Measurements from ENCODE around the gene TSPAN14. TPM values are rescaled to one million over a fixed set of nuclear protein-coding genes. Genes with fewer than 3 reads are reported as not detected.
A peak's percentile ranks its signal among the peaks of the same experiment; 100 is the strongest.

The TSPAN14 gene
- polyA plus RNA-seq, 3 donors = 123 to 160 (median 146) TPM

DNA sequence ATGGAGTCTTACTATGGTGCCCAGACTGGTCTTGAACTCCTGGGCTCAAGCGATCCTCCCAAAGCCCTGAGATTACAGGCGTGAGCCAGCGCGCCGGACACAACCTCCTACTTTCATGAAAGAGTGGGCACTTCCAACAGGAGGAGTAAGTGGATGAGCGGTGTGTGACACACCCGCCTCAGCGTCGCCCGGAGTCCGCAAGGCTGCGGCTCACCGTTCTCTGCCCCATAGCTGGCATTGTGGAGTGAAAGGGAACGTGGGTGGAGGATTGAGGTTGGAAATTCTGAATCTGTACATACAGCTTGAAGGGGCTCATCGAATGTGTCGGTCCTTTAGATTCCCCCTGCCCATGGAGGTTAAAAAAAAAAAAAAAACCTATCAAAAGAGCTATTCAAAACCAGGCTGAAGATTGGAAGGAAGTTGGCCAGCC is 46.3 kb upstream of the TSPAN14 start:
- H4K20me1 ChIP-seq (ENCODE audit: insufficient read depth, low read length) = no peaks in the 10 kb centered on the region
- intact Hi-C loops (cut with micrococcal nuclease) = no loop called here
- H3K4me3 ChIP-seq (replicated peaks in 1 of 3; ENCODE audit: low read depth in 2 of 3, low read length in 3 of 3) = peak overlapping the region; percentile 47 to 87 (median 62)
- H3K36me3 ChIP-seq (replicated peaks in 1 of 2; ENCODE audit: control insufficient read depth in 1 of 2, insufficient read depth in 2 of 2, low read length in 2 of 2) = no peaks in the 10 kb centered on the region
- peak overlapping the region; percentile 85 to 96 for H3K4me3 Mint-ChIP-seq
- H3K4me1 ChIP-seq (ENCODE audit: control insufficient read depth in 1 of 2, insufficient read depth in 2 of 2, low read length in 2 of 2) = peaks cover 15 to 24% of the 10 kb centered on the region in 2 donors
- no peaks in the 10 kb centered on the region for H3K9me3 ChIP-seq (replicated peaks in 1 of 2; ENCODE audit: control insufficient read depth in 1 of 2, insufficient read depth in 1 of 2, low read length in 2 of 2)
- H3K27ac Mint-ChIP-seq = peak overlapping the region in 2 of 7 donors; percentile 10 to 47
- peaks cover 0 to 3% (median 0%) of the 10 kb centered on the region in 7 donors for H3K9me3 Mint-ChIP-seq
- no peak overlapping the region for H3K27ac ChIP-seq (ENCODE audit: low read depth in 1 of 2, low read length in 2 of 2)
- TF ChIP-seq, protein P1, sequence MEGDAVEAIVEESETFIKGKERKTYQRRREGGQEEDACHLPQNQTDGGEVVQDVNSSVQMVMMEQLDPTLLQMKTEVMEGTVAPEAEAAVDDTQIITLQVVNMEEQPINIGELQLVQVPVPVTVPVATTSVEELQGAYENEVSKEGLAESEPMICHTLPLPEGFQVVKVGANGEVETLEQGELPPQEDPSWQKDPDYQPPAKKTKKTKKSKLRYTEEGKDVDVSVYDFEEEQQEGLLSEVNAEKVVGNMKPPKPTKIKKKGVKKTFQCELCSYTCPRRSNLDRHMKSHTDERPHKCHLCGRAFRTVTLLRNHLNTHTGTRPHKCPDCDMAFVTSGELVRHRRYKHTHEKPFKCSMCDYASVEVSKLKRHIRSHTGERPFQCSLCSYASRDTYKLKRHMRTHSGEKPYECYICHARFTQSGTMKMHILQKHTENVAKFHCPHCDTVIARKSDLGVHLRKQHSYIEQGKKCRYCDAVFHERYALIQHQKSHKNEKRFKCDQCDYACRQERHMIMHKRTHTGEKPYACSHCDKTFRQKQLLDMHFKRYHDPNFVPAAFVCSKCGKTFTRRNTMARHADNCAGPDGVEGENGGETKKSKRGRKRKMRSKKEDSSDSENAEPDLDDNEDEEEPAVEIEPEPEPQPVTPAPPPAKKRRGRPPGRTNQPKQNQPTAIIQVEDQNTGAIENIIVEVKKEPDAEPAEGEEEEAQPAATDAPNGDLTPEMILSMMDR (IDR thresholded peaks at IDR 0.05) = no peak
- H3K4me2 ChIP-seq (replicated peaks; ENCODE audit: extremely low read depth, low read length, poor library complexity, severe bottlenecking) = peak overlapping the region; percentile 93
- H3K27me3 ChIP-seq (ENCODE audit: control insufficient read depth in 2 of 2, insufficient read depth in 2 of 2, low read length in 2 of 2) = peaks cover 0 to 28% of the 10 kb centered on the region in 2 donors
- peak overlapping the region; percentile 92 for H2AFZ ChIP-seq (ENCODE audit: insufficient read depth, low read depth, low read length, poor library complexity, severe bottlenecking)
- H3K4me1 Mint-ChIP-seq = peaks cover 16% of the 10 kb centered on the region
- DNase-seq = peak in 2 of 3 donors; percentile 10 to 25
- WGBS (ENCODE audit: insufficient coverage) = 6% methylated on average over 13 of the region's 16 CpGs
- H3K36me3 Mint-ChIP-seq = peaks cover 0 to 10% of the 10 kb centered on the region in 2 donors
- no peaks in the 10 kb centered on the region for H3K79me2 ChIP-seq (ENCODE audit: insufficient read depth, low read length)
- H3K27me3 Mint-ChIP-seq (ENCODE audit: low read depth in 3 of 3) = peaks cover 31 to 35% (median 32%) of the 10 kb centered on the region in 3 donors
- peak overlapping the region; percentile 62 for H3K9ac ChIP-seq (ENCODE audit: insufficient read depth, low read length, poor library complexity, severe bottlenecking)

DNA sequence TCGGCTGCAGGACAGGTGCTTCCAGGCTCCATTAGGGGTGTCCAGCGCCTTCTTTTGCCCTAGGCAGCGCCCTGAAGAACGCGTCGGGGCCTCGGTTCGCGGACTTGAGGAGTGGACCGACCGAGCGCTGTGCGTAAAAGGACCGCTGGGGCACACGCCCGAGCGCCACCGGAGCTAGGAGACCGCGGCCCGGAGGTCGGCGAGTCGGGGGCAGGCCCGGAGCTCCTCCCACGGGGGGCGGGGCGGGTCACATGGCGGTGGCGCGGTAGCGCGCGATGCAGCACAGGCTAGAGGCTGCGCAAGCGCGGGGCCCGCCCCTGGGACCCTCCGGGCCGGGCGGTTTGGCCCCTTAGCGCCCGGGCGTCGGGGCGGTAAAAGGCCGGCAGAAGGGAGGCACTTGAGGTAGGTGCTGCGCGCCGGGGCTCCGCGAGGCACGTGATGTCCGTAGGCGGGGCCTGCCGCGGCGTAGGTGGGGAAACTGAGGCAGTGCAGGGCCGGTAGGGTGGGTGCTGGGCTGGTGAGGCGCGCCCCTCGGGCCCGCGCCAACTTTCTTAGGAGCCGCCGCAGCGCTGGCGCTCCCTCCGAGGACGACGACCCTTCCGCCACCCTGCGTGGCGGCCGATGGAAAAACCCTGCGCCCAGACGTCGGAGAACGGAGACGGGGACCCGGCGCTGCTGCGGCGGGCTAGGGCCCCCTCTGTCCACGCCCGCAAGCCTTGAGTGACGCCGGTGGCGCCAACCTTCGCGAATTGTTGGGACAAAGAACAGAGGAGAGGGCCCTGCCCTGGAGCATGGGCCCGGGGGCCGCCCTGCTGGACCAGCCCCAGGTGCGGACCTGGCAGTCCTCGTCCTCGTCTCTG is 45.6 kb upstream of the TSPAN14 start, which contains the start of gene PRXL2A:
Gene PRXL2A, plus strand, starts transcription at position 310 of the 860 bp plus-strand sequence. CDS start 11,917 bp downstream, outside the sequence.
- Histone ChIP-seq H2AFZ (ENCODE audit: insufficient read depth, low read depth, low read length, poor library complexity, severe bottlenecking) (peak within 1 kb of the TSS; percentile 92), H3K36me3 (replicated peaks in 1 of 2; ENCODE audit: control insufficient read depth in 1 of 2, insufficient read depth in 2 of 2, low read length in 2 of 2) (no peaks in the 10 kb centered on the region), H3K27ac (ENCODE audit: low read depth in 1 of 2, low read length in 2 of 2) (no peak within 1 kb of the TSS), H3K9ac (ENCODE audit: insufficient read depth, low read length, poor library complexity, severe bottlenecking) (peak within 1 kb of the TSS; percentile 62), H3K4me2 (replicated peaks; ENCODE audit: extremely low read depth, low read length, poor library complexity, severe bottlenecking) (peak within 1 kb of the TSS; percentile 93), H3K79me2 (ENCODE audit: insufficient read depth, low read length) (no peaks in the 10 kb centered on the region), H3K9me3 (replicated peaks in 1 of 2; ENCODE audit: control insufficient read depth in 1 of 2, insufficient read depth in 1 of 2, low read length in 2 of 2) (no peaks in the 10 kb centered on the region), H3K4me3 (replicated peaks in 1 of 3; ENCODE audit: low read depth in 2 of 3, low read length in 3 of 3) (peak within 1 kb of the TSS; percentile 47 to 87 (median 62)), H4K20me1 (ENCODE audit: insufficient read depth, low read length) (no peaks in the 10 kb centered on the region), H3K4me1 (ENCODE audit: control insufficient read depth in 1 of 2, insufficient read depth in 2 of 2, low read length in 2 of 2) (peaks cover 19 to 30% of the 10 kb centered on the region in 2 donors), H3K27me3 (ENCODE audit: control insufficient read depth in 2 of 2, insufficient read depth in 2 of 2, low read length in 2 of 2) (peaks cover 0 to 28% of the 10 kb centered on the region in 2 donors)
- TF ChIP-seq, protein P1 (IDR thresholded peaks at IDR 0.05) = no peak
- peaks cover 22% of the 10 kb centered on the region for H3K4me1 Mint-ChIP-seq
- under 1% methylated on average over 96 of the region's 96 CpGs for WGBS (ENCODE audit: insufficient coverage)
- peak within 1 kb of the TSS; percentile 85 to 96 for H3K4me3 Mint-ChIP-seq
- H3K27me3 Mint-ChIP-seq (ENCODE audit: low read depth in 3 of 3) = peaks cover 32 to 35% (median 34%) of the 10 kb centered on the region in 3 donors
- peaks cover 0 to 10% of the 10 kb centered on the region in 2 donors for H3K36me3 Mint-ChIP-seq
- peak; percentile 32 to 44 (median 43) for DNase-seq
- peaks cover 0 to 3% (median 0%) of the 10 kb centered on the region in 7 donors for H3K9me3 Mint-ChIP-seq
- intact Hi-C loops (cut with micrococcal nuclease) = no loop called here
- peak within 1 kb of the TSS in 2 of 7 donors; percentile 10 to 47 for H3K27ac Mint-ChIP-seq

Measured in CD14-positive monocyte (primary cell).